Measurements from ENCODE around the gene NEK3.
"Not testable (repeated sequence)": the region's sequence is repeated elsewhere in the genome, so short reads cannot be mapped to it uniquely, and the experiment has no call there.

NEK3 gene

GRCh38 chr13:52125547-52125946 lies 33.9 kb downstream of the NEK3 start:
- H3K4me3 ChIP-seq (ENCODE audit: low read depth in 1 of 2, low read length in 2 of 2): no peak overlapping the region
- no peaks in the 10 kb centered on the region for H3K27me3 ChIP-seq (ENCODE audit: control insufficient read depth in 1 of 2, insufficient read depth in 2 of 2, low read length in 2 of 2)
- H3K4me1 ChIP-seq (ENCODE audit: control insufficient read depth in 1 of 2, insufficient read depth in 2 of 2, low read length in 2 of 2): peaks cover 10 to 13% of the 10 kb centered on the region in 2 donors
- H3K36me3 ChIP-seq (ENCODE audit: control insufficient read depth in 1 of 2, insufficient read depth in 2 of 2, low read length in 2 of 2): no peaks in the 10 kb centered on the region
- no peak overlapping the region for H3K27ac ChIP-seq (ENCODE audit: low read depth, low read length)
- H3K9ac ChIP-seq (ENCODE audit: low read depth in 1 of 2, low read length in 2 of 2): no peak overlapping the region
- no peaks in the 10 kb centered on the region for H3K9me3 ChIP-seq (ENCODE audit: control insufficient read depth in 1 of 2, low read length in 2 of 2)

- H3K27me3 ChIP-seq (ENCODE audit: control insufficient read depth in 1 of 2, insufficient read depth in 2 of 2, low read length in 2 of 2): no peaks in the 10 kb centered on the region
- no peak overlapping the region for H3K27ac ChIP-seq (ENCODE audit: low read depth, low read length)
- no peaks in the 10 kb centered on the region for H3K9me3 ChIP-seq (ENCODE audit: control insufficient read depth in 1 of 2, low read length in 2 of 2)
- no peaks in the 10 kb centered on the region for H3K36me3 ChIP-seq (ENCODE audit: control insufficient read depth in 1 of 2, insufficient read depth in 2 of 2, low read length in 2 of 2)
- H3K4me3 ChIP-seq (ENCODE audit: low read depth in 1 of 2, low read length in 2 of 2): no peak overlapping the region
- H3K4me1 ChIP-seq (ENCODE audit: control insufficient read depth in 1 of 2, insufficient read depth in 2 of 2, low read length in 2 of 2): no peaks in the 10 kb centered on the region
- H3K9ac ChIP-seq (ENCODE audit: low read depth in 1 of 2, low read length in 2 of 2): no peak overlapping the region
These were observed 40.8 kb downstream of the NEK3 start for GRCh38 chr13:52118595-52118994.

DNA sequence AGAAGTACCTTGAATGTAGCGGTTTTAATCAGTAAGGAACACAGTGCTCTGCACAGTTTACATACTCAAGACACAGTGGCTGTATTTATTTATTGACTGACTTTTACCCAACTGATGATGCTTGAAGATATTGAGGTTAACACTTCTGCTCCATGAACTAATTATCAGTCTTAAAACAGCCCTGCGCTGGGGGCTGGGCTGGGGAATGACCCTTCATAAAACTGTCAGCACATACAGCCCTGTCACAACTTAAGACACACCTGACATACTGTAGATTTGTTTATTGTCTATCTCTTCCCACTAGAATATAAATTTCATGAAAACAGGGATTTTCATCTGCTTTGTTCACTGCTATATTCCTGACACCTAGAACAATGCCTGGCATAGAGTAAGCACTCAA lies 41.3 kb downstream of the NEK3 start:
- Histone ChIP-seq H3K36me3 (ENCODE audit: control insufficient read depth in 1 of 2, insufficient read depth in 2 of 2, low read length in 2 of 2) (no peaks in the 10 kb centered on the region), H3K9ac (ENCODE audit: low read depth in 1 of 2, low read length in 2 of 2) (no peak overlapping the region), H3K27me3 (ENCODE audit: control insufficient read depth in 1 of 2, insufficient read depth in 2 of 2, low read length in 2 of 2) (no peaks in the 10 kb centered on the region), H3K4me3 (ENCODE audit: low read depth in 1 of 2, low read length in 2 of 2) (no peak overlapping the region), H3K27ac (ENCODE audit: low read depth, low read length) (no peak overlapping the region), H3K4me1 (ENCODE audit: control insufficient read depth in 1 of 2, insufficient read depth in 2 of 2, low read length in 2 of 2) (no peaks in the 10 kb centered on the region), H3K9me3 (ENCODE audit: control insufficient read depth in 1 of 2, low read length in 2 of 2) (no peaks in the 10 kb centered on the region)

DNA sequence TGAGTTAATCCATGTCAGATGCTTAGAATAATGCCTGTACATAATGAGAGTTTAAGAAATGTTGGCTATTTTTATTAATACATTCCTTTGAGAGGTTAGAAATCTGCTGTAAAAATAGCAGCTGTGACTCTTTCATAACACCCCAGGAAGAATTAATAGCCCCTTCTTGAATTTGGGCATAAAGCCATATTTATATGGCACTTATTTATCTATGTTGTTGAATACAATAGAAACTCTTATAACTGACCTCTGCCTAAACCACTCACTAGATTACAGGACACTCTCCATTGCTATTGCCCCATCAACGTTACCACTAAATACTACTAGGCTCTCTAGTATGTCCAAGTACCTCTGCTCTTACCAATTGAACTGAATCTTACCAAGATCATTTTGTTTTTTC lies 46.8 kb downstream of the NEK3 start:
- H3K9me3 ChIP-seq (ENCODE audit: control insufficient read depth in 1 of 2, low read length in 2 of 2): no peaks in the 10 kb centered on the region
- peaks cover 5 to 8% of the 10 kb centered on the region in 2 donors for H3K4me1 ChIP-seq (ENCODE audit: control insufficient read depth in 1 of 2, insufficient read depth in 2 of 2, low read length in 2 of 2)
- no peaks in the 10 kb centered on the region for H3K36me3 ChIP-seq (ENCODE audit: control insufficient read depth in 1 of 2, insufficient read depth in 2 of 2, low read length in 2 of 2)
- H3K27ac ChIP-seq (ENCODE audit: low read depth, low read length): no peak overlapping the region
- no peak overlapping the region for H3K9ac ChIP-seq (ENCODE audit: low read depth in 1 of 2, low read length in 2 of 2)
- H3K27me3 ChIP-seq (ENCODE audit: control insufficient read depth in 1 of 2, insufficient read depth in 2 of 2, low read length in 2 of 2): no peaks in the 10 kb centered on the region
- H3K4me3 ChIP-seq (ENCODE audit: low read depth in 1 of 2, low read length in 2 of 2): no peak overlapping the region

DNA sequence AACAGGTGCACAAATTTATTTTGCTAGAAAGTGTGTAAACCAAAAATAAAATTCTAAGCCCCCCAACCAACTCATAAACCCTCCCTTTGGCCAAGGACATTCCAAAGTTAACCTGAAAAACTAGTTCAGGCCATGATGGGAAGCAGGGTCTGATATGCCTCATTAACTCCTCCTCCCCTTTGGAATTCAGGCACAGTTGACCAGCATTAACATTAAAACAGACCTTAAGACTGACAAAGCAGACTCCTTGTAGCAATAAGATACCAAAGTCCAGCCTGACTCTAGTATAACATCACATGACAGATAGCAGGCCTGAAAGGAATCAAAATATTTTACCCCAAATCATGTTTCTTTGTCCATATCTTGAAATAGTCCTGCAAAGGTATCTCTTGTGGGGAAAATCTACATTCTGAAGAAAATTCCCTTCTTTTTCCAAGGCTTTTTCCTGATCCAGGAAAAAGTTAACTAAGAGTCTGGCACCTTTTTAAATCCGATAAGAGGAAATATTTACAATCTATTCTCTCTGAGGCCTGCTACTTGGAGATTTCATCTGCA lies 50.2 kb downstream of the NEK3 start:
- Histone ChIP-seq H3K27ac (ENCODE audit: low read depth, low read length) (no peak overlapping the region), H3K4me3 (ENCODE audit: low read depth in 1 of 2, low read length in 2 of 2) (no peak overlapping the region), H3K4me1 (ENCODE audit: control insufficient read depth in 1 of 2, insufficient read depth in 2 of 2, low read length in 2 of 2) (peaks cover 5 to 8% of the 10 kb centered on the region in 2 donors), H3K9me3 (ENCODE audit: control insufficient read depth in 1 of 2, low read length in 2 of 2) (no peaks in the 10 kb centered on the region), H3K9ac (ENCODE audit: low read depth in 1 of 2, low read length in 2 of 2) (no peak overlapping the region), H3K27me3 (ENCODE audit: control insufficient read depth in 1 of 2, insufficient read depth in 2 of 2, low read length in 2 of 2) (no peaks in the 10 kb centered on the region), H3K36me3 (ENCODE audit: control insufficient read depth in 1 of 2, insufficient read depth in 2 of 2, low read length in 2 of 2) (no peaks in the 10 kb centered on the region)

- H3K9ac ChIP-seq (ENCODE audit: low read depth in 1 of 2, low read length in 2 of 2): no peak overlapping the region
- no peaks in the 10 kb centered on the region for H3K36me3 ChIP-seq (ENCODE audit: control insufficient read depth in 1 of 2, insufficient read depth in 2 of 2, low read length in 2 of 2)
- peaks cover 5 to 8% of the 10 kb centered on the region in 2 donors for H3K4me1 ChIP-seq (ENCODE audit: control insufficient read depth in 1 of 2, insufficient read depth in 2 of 2, low read length in 2 of 2)
- H3K4me3 ChIP-seq (ENCODE audit: low read depth in 1 of 2, low read length in 2 of 2): no peak overlapping the region
- H3K27ac ChIP-seq (ENCODE audit: low read depth, low read length): no peak overlapping the region
- no peaks in the 10 kb centered on the region for H3K27me3 ChIP-seq (ENCODE audit: control insufficient read depth in 1 of 2, insufficient read depth in 2 of 2, low read length in 2 of 2)
- no peaks in the 10 kb centered on the region for H3K9me3 ChIP-seq (ENCODE audit: control insufficient read depth in 1 of 2, low read length in 2 of 2)
These were observed 53.6 kb downstream of the NEK3 start for GRCh38 chr13:52105841-52106240.

GRCh38 chr13:52104624-52105023 lies 54.8 kb downstream of the NEK3 start:
- Histone ChIP-seq H3K27me3 (ENCODE audit: control insufficient read depth in 1 of 2, insufficient read depth in 2 of 2, low read length in 2 of 2) (no peaks in the 10 kb centered on the region), H3K9ac (ENCODE audit: low read depth in 1 of 2, low read length in 2 of 2) (no peak overlapping the region), H3K4me1 (ENCODE audit: control insufficient read depth in 1 of 2, insufficient read depth in 2 of 2, low read length in 2 of 2) (peaks cover 3 to 5% of the 10 kb centered on the region in 2 donors), H3K27ac (ENCODE audit: low read depth, low read length) (no peak overlapping the region), H3K36me3 (ENCODE audit: control insufficient read depth in 1 of 2, insufficient read depth in 2 of 2, low read length in 2 of 2) (no peaks in the 10 kb centered on the region), H3K9me3 (ENCODE audit: control insufficient read depth in 1 of 2, low read length in 2 of 2) (no peaks in the 10 kb centered on the region), H3K4me3 (ENCODE audit: low read depth in 1 of 2, low read length in 2 of 2) (no peak overlapping the region)

DNA sequence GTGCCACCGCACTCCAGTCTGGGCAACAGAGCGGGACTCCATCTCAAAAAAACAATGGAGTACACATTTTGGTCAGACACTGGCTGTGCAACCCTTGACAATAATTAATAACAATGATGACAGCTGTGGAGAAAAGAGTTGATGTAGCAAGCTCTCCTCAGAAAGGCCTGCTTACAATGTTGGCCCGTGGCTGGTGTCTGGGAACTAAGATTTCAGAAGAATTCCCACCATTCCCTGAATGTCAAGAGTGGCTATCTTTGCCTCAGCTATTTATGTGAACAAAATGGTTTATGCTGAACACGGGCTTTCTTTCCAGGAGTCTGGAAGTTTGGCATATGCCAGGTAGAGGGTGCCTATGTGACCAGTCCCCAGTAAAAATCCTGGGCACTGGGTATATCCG lies 56.0 kb downstream of the NEK3 start:
- H3K9me3 ChIP-seq (ENCODE audit: control insufficient read depth in 1 of 2, low read length in 2 of 2): no peaks in the 10 kb centered on the region
- no peaks in the 10 kb centered on the region for H3K4me1 ChIP-seq (ENCODE audit: control insufficient read depth in 1 of 2, insufficient read depth in 2 of 2, low read length in 2 of 2)
- H3K4me3 ChIP-seq (ENCODE audit: low read depth in 1 of 2, low read length in 2 of 2): no peak overlapping the region
- H3K27me3 ChIP-seq (ENCODE audit: control insufficient read depth in 1 of 2, insufficient read depth in 2 of 2, low read length in 2 of 2): no peaks in the 10 kb centered on the region
- no peaks in the 10 kb centered on the region for H3K36me3 ChIP-seq (ENCODE audit: control insufficient read depth in 1 of 2, insufficient read depth in 2 of 2, low read length in 2 of 2)
- no peak overlapping the region for H3K9ac ChIP-seq (ENCODE audit: low read depth in 1 of 2, low read length in 2 of 2)
- no peak overlapping the region for H3K27ac ChIP-seq (ENCODE audit: low read depth, low read length)

DNA sequence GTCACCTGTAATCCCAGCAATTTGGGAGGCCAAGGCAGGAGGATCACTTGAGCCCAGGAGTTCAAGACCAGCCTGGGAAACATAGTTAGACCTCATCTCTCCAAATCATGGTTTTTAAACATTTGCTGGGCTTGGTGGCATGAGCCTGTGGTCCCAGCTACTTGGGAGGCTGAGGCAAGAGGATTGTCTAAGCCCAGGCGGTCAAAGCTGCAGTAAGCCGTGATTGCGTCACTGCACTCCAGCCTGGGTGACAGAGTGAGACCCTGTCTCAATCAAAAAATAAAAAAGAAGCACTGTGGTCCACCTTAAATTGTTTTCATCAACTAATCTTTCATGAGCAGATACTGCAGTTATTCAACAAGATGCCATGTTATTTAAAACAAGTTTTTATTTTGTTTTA lies 57.0 kb downstream of the NEK3 start:
- H3K9ac ChIP-seq (ENCODE audit: low read depth in 1 of 2, low read length in 2 of 2); H3K4me1 ChIP-seq (ENCODE audit: control insufficient read depth in 1 of 2, insufficient read depth in 2 of 2, low read length in 2 of 2); H3K36me3 ChIP-seq (ENCODE audit: control insufficient read depth in 1 of 2, insufficient read depth in 2 of 2, low read length in 2 of 2); H3K9me3 ChIP-seq (ENCODE audit: control insufficient read depth in 1 of 2, low read length in 2 of 2); H3K27me3 ChIP-seq (ENCODE audit: control insufficient read depth in 1 of 2, insufficient read depth in 2 of 2, low read length in 2 of 2); H3K27ac ChIP-seq (ENCODE audit: low read depth, low read length); H3K4me3 ChIP-seq (ENCODE audit: low read depth in 1 of 2, low read length in 2 of 2): not testable (repeated sequence)

DNA sequence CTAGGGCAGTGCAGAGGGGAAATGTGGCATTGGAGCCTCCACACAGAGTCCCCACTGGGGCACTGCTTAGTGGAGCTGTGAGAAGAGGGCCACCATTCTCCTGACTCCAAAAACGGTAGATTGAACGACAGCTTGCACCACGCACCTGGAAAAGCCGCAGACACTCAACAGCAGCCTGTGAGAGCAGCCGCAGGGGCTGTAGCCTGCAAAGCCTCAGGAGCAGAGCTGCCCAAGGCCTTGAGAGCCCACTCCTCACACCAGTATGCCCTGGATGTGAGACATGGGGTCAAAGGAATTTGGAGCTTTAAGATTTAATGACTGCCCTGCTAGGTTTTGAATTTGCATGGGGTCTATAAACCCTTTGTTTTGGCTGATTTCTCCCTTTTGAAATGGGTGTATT lies 62.2 kb downstream of the NEK3 start:
- Histone ChIP-seq H3K36me3 (ENCODE audit: control insufficient read depth in 1 of 2, insufficient read depth in 2 of 2, low read length in 2 of 2) (no peaks in the 10 kb centered on the region), H3K27ac (ENCODE audit: low read depth, low read length) (no peak overlapping the region), H3K27me3 (ENCODE audit: control insufficient read depth in 1 of 2, insufficient read depth in 2 of 2, low read length in 2 of 2) (no peaks in the 10 kb centered on the region), H3K4me1 (ENCODE audit: control insufficient read depth in 1 of 2, insufficient read depth in 2 of 2, low read length in 2 of 2) (no peaks in the 10 kb centered on the region), H3K9ac (ENCODE audit: low read depth in 1 of 2, low read length in 2 of 2) (no peak overlapping the region), H3K9me3 (ENCODE audit: control insufficient read depth in 1 of 2, low read length in 2 of 2) (no peaks in the 10 kb centered on the region), H3K4me3 (ENCODE audit: low read depth in 1 of 2, low read length in 2 of 2) (no peak overlapping the region)

DNA sequence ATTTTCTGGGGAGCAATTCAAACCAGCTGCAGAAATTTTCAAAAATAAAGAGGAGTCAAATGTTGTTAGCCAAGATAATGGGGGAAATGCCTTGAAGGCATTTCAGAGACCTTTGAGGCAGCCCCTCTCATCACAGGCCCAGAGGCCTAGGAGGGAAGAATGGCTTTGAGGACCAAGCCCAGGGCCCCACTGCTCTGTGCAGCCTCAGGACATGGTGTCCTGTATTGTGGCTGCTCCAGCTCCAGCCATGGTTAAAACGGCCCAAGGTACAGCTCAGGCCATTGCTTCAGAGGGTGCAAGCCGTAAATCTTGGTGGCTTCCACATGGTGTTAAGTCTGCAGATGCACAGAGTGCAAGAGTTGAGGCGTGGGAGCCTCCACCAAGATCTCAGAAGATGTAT lies 62.6 kb downstream of the NEK3 start:
- no peaks in the 10 kb centered on the region for H3K9me3 ChIP-seq (ENCODE audit: control insufficient read depth in 1 of 2, low read length in 2 of 2)
- no peak overlapping the region for H3K27ac ChIP-seq (ENCODE audit: low read depth, low read length)
- H3K4me3 ChIP-seq (ENCODE audit: low read depth in 1 of 2, low read length in 2 of 2): no peak overlapping the region
- H3K36me3 ChIP-seq (ENCODE audit: control insufficient read depth in 1 of 2, insufficient read depth in 2 of 2, low read length in 2 of 2): no peaks in the 10 kb centered on the region
- no peaks in the 10 kb centered on the region for H3K4me1 ChIP-seq (ENCODE audit: control insufficient read depth in 1 of 2, insufficient read depth in 2 of 2, low read length in 2 of 2)
- H3K9ac ChIP-seq (ENCODE audit: low read depth in 1 of 2, low read length in 2 of 2): no peak overlapping the region
- no peaks in the 10 kb centered on the region for H3K27me3 ChIP-seq (ENCODE audit: control insufficient read depth in 1 of 2, insufficient read depth in 2 of 2, low read length in 2 of 2)

Data from duodenal mucosa (tissue), 2 donors.